HepG2 (cell line): ENCODE results near the gene LMAN2. TPM values are rescaled to one million over a fixed set of nuclear protein-coding genes. Genes with fewer than 3 reads are reported as not detected.

ENCODE experiments used
- DZIP1 ChIP-seq: sonication (generic); formaldehyde crosslinking; IDR thresholded peaks from 2 replicates; pipeline ENCODE4 v1.5.0; 2020; ENCODE audit warnings: mild to moderate bottlenecking, missing genetic modification reagents
- KDM5B ChIP-seq: sonication (generic); formaldehyde crosslinking; IDR thresholded peaks from 2 replicates; pipeline ENCODE4 v1.4.0; 2020; ENCODE audit warnings: missing genetic modification reagents, mild to moderate bottlenecking, borderline replicate concordance
- MAZ ChIP-seq, 2 experiments: sonication (generic) in 1 of 2; formaldehyde crosslinking in 1 of 2; IDR thresholded peaks; 2 replicates each; pipeline versions ENCODE4 v1.5.0 to v1.6.1; 2012 to 2020; ENCODE audit warnings: low read depth in 2 of 2, mild to moderate bottlenecking in 2 of 2, borderline replicate concordance in 1 of 2, improper control_type of control experiment in 1 of 2, low read length in 1 of 2, missing genetic modification reagents in 1 of 2, moderate library complexity in 1 of 2
- NAIF1 ChIP-seq: sonication (generic); formaldehyde crosslinking; IDR thresholded peaks from 2 replicates; pipeline ENCODE4 v1.5.0; 2020; ENCODE audit warnings: mild to moderate bottlenecking, missing genetic modification reagents, borderline replicate concordance
- NONO ChIP-seq, 2 experiments: fragments of 450-650 bp in 1 of 2; sonication (generic) in 1 of 2; formaldehyde crosslinking in 1 of 2; IDR thresholded peaks in 1 of 2; conservative IDR thresholded peaks in 1 of 2; 2 replicates each; pipeline versions ENCODE4 v1.6.1 to v1.8.0; 2017 to 2022; ENCODE audit warnings: mild to moderate bottlenecking in 1 of 2, missing genetic modification reagents in 1 of 2, moderate library complexity in 1 of 2
- PAXIP1 ChIP-seq: sonication (generic); formaldehyde crosslinking; conservative IDR thresholded peaks from 2 replicates; pipeline ENCODE4 v1.4.0; 2020; ENCODE audit warnings: mild to moderate bottlenecking, missing genetic modification reagents, moderate library complexity
- RELA ChIP-seq: sonication (generic); formaldehyde crosslinking; IDR thresholded peaks from 2 replicates; pipeline ENCODE4 v1.4.0; 2020; ENCODE audit warnings: missing genetic modification reagents
- REST ChIP-seq, 2 experiments: IDR thresholded peaks; 2 replicates each; pipeline ENCODE4 v1.6.1; 2011 to 2012; ENCODE audit warnings: low read length in 2 of 2, borderline replicate concordance in 1 of 2, low read depth in 1 of 2, mild to moderate bottlenecking in 1 of 2, moderate library complexity in 1 of 2
- ZBTB42 ChIP-seq: sonication (generic); formaldehyde crosslinking; IDR thresholded peaks from 2 replicates; pipeline ENCODE4 v1.5.0; 2020; ENCODE audit warnings: mild to moderate bottlenecking, missing genetic modification reagents
- ZNF383 ChIP-seq: sonication (generic); formaldehyde crosslinking; IDR thresholded peaks from 2 replicates; pipeline ENCODE4 v1.4.0; 2020; ENCODE audit warnings: missing genetic modification reagents, mild to moderate bottlenecking, borderline replicate concordance
- ZNF574 ChIP-seq: sonication (generic); formaldehyde crosslinking; IDR thresholded peaks from 2 replicates; pipeline ENCODE4 v1.4.0; 2020; ENCODE audit warnings: missing genetic modification reagents
- ZNF768 ChIP-seq: sonication (generic); formaldehyde crosslinking; IDR thresholded peaks from 2 replicates; pipeline ENCODE4 v1.4.0; 2020; ENCODE audit warnings: missing genetic modification reagents
- polyA plus RNA-seq, 8 experiments: library from polyadenylated mRNA; depleted of rRNA in 3 of 8; stranded (reverse) in 7 of 8; unstranded in 1 of 8; fragments of >200 nt; fragmentation: Illumina TruSeq in 4 of 8; extraction: Trizol in 4 of 8; gene quantifications; 2 replicates each; pipeline versions ENCODE4 v1.2.1 to v1.2.3, GENCODE V29; 2011 to 2016; ENCODE audit warnings: low read depth in 4 of 8, missing spikeins in 1 of 8, mixed read lengths in 1 of 8; ENCODE audit not compliant: insufficient read depth in 1 of 8
- total RNA-seq, 5 experiments: library from RNA; depleted of rRNA; stranded (reverse); fragments of >200 nt; fragmentation: Illumina TruSeq; extraction: Trizol; gene quantifications; 2 replicates each; pipeline ENCODE4 v1.2.3, GENCODE V29; 2016; ENCODE audit warnings: low read depth in 1 of 5

The LMAN2 gene
- total and polyA plus RNA-seq, 2 of the 13 experiments (the other 11 are each of a cell fraction or from before 2014, with no cell fraction given) = 191 to 197 TPM

- no peak for TF ChIP-seq MAZ (IDR thresholded peaks at IDR 0.05; ENCODE audit: borderline replicate concordance, low read depth, low read length)
- no peak; the same call in 1 of the 2 replicates for TF ChIP-seq MAZ (CRISPR knock-in tag; IDR thresholded peaks at IDR 0.05; ENCODE audit: low read depth)
- TF ChIP-seq ZNF383 (CRISPR knock-in tag) = no peak
- TF ChIP-seq RELA = 0 out of 2 replicates have a peak, but pooled peaks have one; percentile 8
- peak; percentile 14; the same call in 1 of the 2 replicates for TF ChIP-seq PAXIP1 (CRISPR knock-in tag)
- no peak for TF ChIP-seq NONO (IDR thresholded peaks at IDR 0.05)
- 0 out of 2 replicates have a peak, but pooled peaks have one; percentile 58 for TF ChIP-seq NONO (CRISPR knock-in tag; conservative IDR thresholded peaks at IDR 0.05)
- TF ChIP-seq KDM5B (CRISPR knock-in tag) = peak; percentile 40; the same call in 1 of the 2 replicates
- no peak for TF ChIP-seq DZIP1 (CRISPR knock-in tag)
- peak; percentile 55; the same call in 1 of the 2 replicates for TF ChIP-seq ZNF574
- TF ChIP-seq ZNF768 = 0 out of 2 replicates have a peak, but pooled peaks have one; percentile 4
- no peak for TF ChIP-seq ZBTB42 (CRISPR knock-in tag)
- TF ChIP-seq NAIF1 (CRISPR knock-in tag) = no peak
- no peak for TF ChIP-seq REST (IDR thresholded peaks at IDR 0.05; ENCODE audit: borderline replicate concordance in 1 of 2, low read depth in 1 of 2, low read length in 2 of 2)
Observed at GRCh38 chr5:177371120-177372033, 19.9 kb upstream of the LMAN2 start (continued).
